Esophagus squamous epithelium (tissue), 4 donors: ENCODE results near the gene SHISA8.

Experiments
- POLR2A ChIP-seq, 4 donors: fragments of 450-650 bp; IDR thresholded peaks; one replicate each; pipeline ENCODE4 v1.6.1; 2017; ENCODE audit warnings: antibody characterized with exemption in 4 of 4, mild to moderate bottlenecking in 4 of 4, moderate library complexity in 3 of 4
- TF ChIP-seq, protein P1 (sequence below), 6 experiments: fragments of 450-650 bp in 4 of 6; fragments of 200-600 bp in 2 of 6; sonication (generic) in 2 of 6; IDR thresholded peaks; one replicate each; pipeline ENCODE4 v1.5.1; 2016 to 2019; ENCODE audit warnings: antibody characterized with exemption in 6 of 6, mild to moderate bottlenecking in 4 of 6, moderate library complexity in 4 of 6

DNA sequence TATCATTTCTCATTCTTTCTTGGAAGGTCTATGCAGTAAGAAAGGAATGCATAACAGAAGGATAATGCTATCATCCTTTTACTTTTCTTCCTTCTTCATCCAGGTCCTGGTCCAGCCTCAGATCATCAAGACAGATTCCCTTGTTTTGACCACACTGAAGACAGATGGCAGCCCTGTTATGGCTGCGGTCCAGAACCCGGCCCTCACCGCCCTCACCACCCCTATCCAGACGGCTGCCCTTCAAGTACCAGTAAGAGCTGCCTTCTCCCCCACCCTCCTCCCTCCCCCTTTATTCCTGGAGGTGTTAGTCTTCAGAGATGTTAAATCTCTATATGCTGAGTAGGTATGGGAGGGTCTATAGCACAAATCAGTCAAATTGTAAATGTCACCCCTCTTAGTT, 44.1 kb downstream of the SHISA8 start:
- no peak for TF ChIP-seq POLR2A (IDR thresholded peaks at IDR 0.05)
- TF ChIP-seq, protein P1, sequence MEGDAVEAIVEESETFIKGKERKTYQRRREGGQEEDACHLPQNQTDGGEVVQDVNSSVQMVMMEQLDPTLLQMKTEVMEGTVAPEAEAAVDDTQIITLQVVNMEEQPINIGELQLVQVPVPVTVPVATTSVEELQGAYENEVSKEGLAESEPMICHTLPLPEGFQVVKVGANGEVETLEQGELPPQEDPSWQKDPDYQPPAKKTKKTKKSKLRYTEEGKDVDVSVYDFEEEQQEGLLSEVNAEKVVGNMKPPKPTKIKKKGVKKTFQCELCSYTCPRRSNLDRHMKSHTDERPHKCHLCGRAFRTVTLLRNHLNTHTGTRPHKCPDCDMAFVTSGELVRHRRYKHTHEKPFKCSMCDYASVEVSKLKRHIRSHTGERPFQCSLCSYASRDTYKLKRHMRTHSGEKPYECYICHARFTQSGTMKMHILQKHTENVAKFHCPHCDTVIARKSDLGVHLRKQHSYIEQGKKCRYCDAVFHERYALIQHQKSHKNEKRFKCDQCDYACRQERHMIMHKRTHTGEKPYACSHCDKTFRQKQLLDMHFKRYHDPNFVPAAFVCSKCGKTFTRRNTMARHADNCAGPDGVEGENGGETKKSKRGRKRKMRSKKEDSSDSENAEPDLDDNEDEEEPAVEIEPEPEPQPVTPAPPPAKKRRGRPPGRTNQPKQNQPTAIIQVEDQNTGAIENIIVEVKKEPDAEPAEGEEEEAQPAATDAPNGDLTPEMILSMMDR (IDR thresholded peaks at IDR 0.05), result no peak
